Loucy (cell line): ENCODE data around the gene TIMP2.

Experiments used
- H2AFZ ChIP-seq: fragments of 200-600 bp; sonication (generic); 2 replicates; pipeline ENCODE4 v1.6.0; 2016; ENCODE audit warnings: antibody characterized with exemption, mild to moderate bottlenecking, low read length, moderate library complexity
- H3F3A ChIP-seq: fragments of 200-600 bp; 2 replicates; pipeline ENCODE4 v1.6.0; 2016; ENCODE audit warnings: antibody characterized with exemption, low read depth, mild to moderate bottlenecking
- H3K27me3 ChIP-seq: fragments of 200-600 bp; sonication (generic); 2 replicates; pipeline ENCODE4 v1.6.1; 2014; ENCODE audit warnings: low read length, mild to moderate bottlenecking; ENCODE audit not compliant: insufficient read depth, poor library complexity, severe bottlenecking
- H3K36me3 ChIP-seq: fragments of 200-600 bp; sonication (generic); 2 replicates; pipeline ENCODE4 v1.6.1; 2016; ENCODE audit warnings: low read length; ENCODE audit not compliant: insufficient read depth
- H3K4me1 ChIP-seq: fragments of 200-600 bp; sonication (generic); 2 replicates; pipeline ENCODE4 v1.5.1; 2014; ENCODE audit warnings: low read length, mild to moderate bottlenecking; ENCODE audit not compliant: insufficient read depth, poor library complexity, severe bottlenecking
- H3K4me2 ChIP-seq: fragments of 200-600 bp; sonication (generic); 2 replicates; pipeline ENCODE4 v1.6.0; 2014; ENCODE audit warnings: antibody characterized with exemption, low read length, low read depth, mild to moderate bottlenecking; ENCODE audit not compliant: poor library complexity, severe bottlenecking
- H3K4me3 ChIP-seq: fragments of 200-600 bp; sonication (generic); 2 replicates; pipeline ENCODE4 v1.5.1; 2014; ENCODE audit warnings: low read length, mild to moderate bottlenecking, mixed read lengths; ENCODE audit not compliant: poor library complexity, severe bottlenecking
- H3K79me2 ChIP-seq: fragments of 200-600 bp; sonication (generic); 2 replicates; pipeline ENCODE4 v1.6.1; 2014; ENCODE audit warnings: low read length; ENCODE audit not compliant: insufficient read depth
- H3K9ac ChIP-seq: fragments of 200-600 bp; sonication (generic); 2 replicates; pipeline ENCODE4 v1.6.0; 2014; ENCODE audit warnings: mild to moderate bottlenecking, low read depth, low read length, moderate library complexity; ENCODE audit not compliant: poor library complexity, severe bottlenecking
- H3K9me2 ChIP-seq: fragments of 200-600 bp; sonication (generic); replicated peaks from 2 replicates; pipeline ENCODE4 v1.6.1; 2016; ENCODE audit warnings: low read depth, low read length, mixed read lengths
- H3K9me3 ChIP-seq: fragments of 200-600 bp; sonication (generic); 2 replicates; pipeline ENCODE4 v1.6.1; 2014; ENCODE audit warnings: mild to moderate bottlenecking, antibody characterized with exemption, low read length, low read depth; ENCODE audit not compliant: insufficient read depth
- H4K20me1 ChIP-seq: fragments of 200-600 bp; sonication (generic); 2 replicates; pipeline ENCODE4 v1.6.0; 2014; ENCODE audit warnings: antibody characterized with exemption, low read length, mild to moderate bottlenecking; ENCODE audit not compliant: insufficient read depth, poor library complexity, severe bottlenecking
- EZH2phosphoT487 ChIP-seq: fragments of 200-600 bp; IDR thresholded peaks from 2 replicates; pipeline ENCODE4 v1.6.1; 2018; ENCODE audit warnings: antibody characterized with exemption, mild to moderate bottlenecking, moderate library complexity, borderline replicate concordance
- TF ChIP-seq, protein P1 (sequence below): fragments of 200-600 bp; sonication (generic); conservative IDR thresholded peaks from 2 replicates; pipeline ENCODE4 v1.5.1; 2014; ENCODE audit warnings: mild to moderate bottlenecking, antibody characterized with exemption, low read length

The TIMP2 gene

GRCh38 chr17:78896091-78896833 lies 28.9 kb downstream of the TIMP2 start:
- Histone ChIP-seq H4K20me1 (no peaks in the 10 kb centered on the region), H3K36me3 (peaks cover 5% of the 10 kb centered on the region; the same call in 1 of the 2 replicates)

DNA sequence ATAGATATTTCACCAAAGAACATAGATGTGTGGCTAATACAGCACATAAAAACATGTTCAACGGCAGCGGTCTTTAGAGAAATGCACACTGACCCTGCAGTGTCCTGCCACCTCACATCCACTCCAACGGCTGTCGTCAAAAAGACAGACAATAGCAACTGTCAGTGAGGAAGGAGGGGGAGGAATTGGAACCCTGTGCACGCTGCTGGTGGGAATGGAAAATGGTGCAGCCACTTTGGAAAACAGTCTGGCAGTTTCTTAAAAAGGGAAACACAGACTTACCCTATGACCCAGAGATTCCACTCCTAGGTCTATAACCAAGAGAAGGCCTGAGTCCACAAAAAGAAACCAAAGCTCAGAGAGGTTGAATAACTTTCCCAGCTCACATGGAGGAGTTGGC lies 29.9 kb downstream of the TIMP2 start:
- no peak overlapping the region for H3K4me2 ChIP-seq
- no peak for TF ChIP-seq EZH2phosphoT487
- TF ChIP-seq, protein P1, sequence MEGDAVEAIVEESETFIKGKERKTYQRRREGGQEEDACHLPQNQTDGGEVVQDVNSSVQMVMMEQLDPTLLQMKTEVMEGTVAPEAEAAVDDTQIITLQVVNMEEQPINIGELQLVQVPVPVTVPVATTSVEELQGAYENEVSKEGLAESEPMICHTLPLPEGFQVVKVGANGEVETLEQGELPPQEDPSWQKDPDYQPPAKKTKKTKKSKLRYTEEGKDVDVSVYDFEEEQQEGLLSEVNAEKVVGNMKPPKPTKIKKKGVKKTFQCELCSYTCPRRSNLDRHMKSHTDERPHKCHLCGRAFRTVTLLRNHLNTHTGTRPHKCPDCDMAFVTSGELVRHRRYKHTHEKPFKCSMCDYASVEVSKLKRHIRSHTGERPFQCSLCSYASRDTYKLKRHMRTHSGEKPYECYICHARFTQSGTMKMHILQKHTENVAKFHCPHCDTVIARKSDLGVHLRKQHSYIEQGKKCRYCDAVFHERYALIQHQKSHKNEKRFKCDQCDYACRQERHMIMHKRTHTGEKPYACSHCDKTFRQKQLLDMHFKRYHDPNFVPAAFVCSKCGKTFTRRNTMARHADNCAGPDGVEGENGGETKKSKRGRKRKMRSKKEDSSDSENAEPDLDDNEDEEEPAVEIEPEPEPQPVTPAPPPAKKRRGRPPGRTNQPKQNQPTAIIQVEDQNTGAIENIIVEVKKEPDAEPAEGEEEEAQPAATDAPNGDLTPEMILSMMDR, result no peak
- H2AFZ ChIP-seq, result no peak overlapping the region
- no peaks in the 10 kb centered on the region; the same call in 1 of the 2 replicates for H3K36me3 ChIP-seq
- H4K20me1 ChIP-seq, result no peaks in the 10 kb centered on the region
- no peaks in the 10 kb centered on the region for H3K27me3 ChIP-seq
- H3K9me2 ChIP-seq, result no peaks in the 10 kb centered on the region
- no peak overlapping the region for H3K9ac ChIP-seq
- H3K9me3 ChIP-seq, result no peaks in the 10 kb centered on the region
- 0 out of 2 replicates have a peak, but pooled peaks cover 4% of the 10 kb centered on the region for H3K79me2 ChIP-seq
- no peaks in the 10 kb centered on the region for H3K4me1 ChIP-seq
- H3K4me3 ChIP-seq, result no peak overlapping the region
- H3F3A ChIP-seq, result no peaks in the 10 kb centered on the region

More at GRCh38 chr17:78896091-78896833, 28.9 kb downstream of the TIMP2 start:
- no peaks in the 10 kb centered on the region for H3K9me2 ChIP-seq
- no peaks in the 10 kb centered on the region for H3F3A ChIP-seq
- no peak overlapping the region for H3K9ac ChIP-seq
- no peaks in the 10 kb centered on the region for H3K27me3 ChIP-seq
- H3K4me2 ChIP-seq, result no peak overlapping the region
- TF ChIP-seq, protein P1, result no peak
- no peak for TF ChIP-seq EZH2phosphoT487
- H3K4me3 ChIP-seq, result no peak overlapping the region
- H3K9me3 ChIP-seq, result no peaks in the 10 kb centered on the region
- H3K4me1 ChIP-seq, result no peaks in the 10 kb centered on the region
- 0 out of 2 replicates have a peak, but pooled peaks cover 4% of the 10 kb centered on the region for H3K79me2 ChIP-seq
- H2AFZ ChIP-seq, result no peak overlapping the region

- H3K36me3 ChIP-seq, result no peaks in the 10 kb centered on the region; the same call in 1 of the 2 replicates
- H3K4me3 ChIP-seq, result no peak overlapping the region
- H3F3A ChIP-seq, result no peaks in the 10 kb centered on the region
- no peak overlapping the region for H3K4me2 ChIP-seq
- no peak overlapping the region for H3K9ac ChIP-seq
- 0 out of 2 replicates have a peak, but pooled peaks cover 4% of the 10 kb centered on the region for H3K79me2 ChIP-seq
- no peaks in the 10 kb centered on the region for H3K4me1 ChIP-seq
- H4K20me1 ChIP-seq, result no peaks in the 10 kb centered on the region
- H3K9me2 ChIP-seq, result no peaks in the 10 kb centered on the region
- no peak overlapping the region for H2AFZ ChIP-seq
- no peaks in the 10 kb centered on the region for H3K27me3 ChIP-seq
- H3K9me3 ChIP-seq, result no peaks in the 10 kb centered on the region
- TF ChIP-seq, protein P1, result no peak
- TF ChIP-seq EZH2phosphoT487, result no peak
Observed at GRCh38 chr17:78893684-78894083, 31.5 kb downstream of the TIMP2 start.
